DND-41 (cell line): Measurements from ENCODE around the gene INSM1.

Experiments
- CTCF ChIP-seq: IDR thresholded peaks from 2 replicates; pipeline ENCODE4 v1.5.1; 2012; ENCODE audit warnings: borderline replicate concordance, low read length, moderate library complexity, mild to moderate bottlenecking; ENCODE audit not compliant: poor library complexity, severe bottlenecking; ENCODE audit errors: extremely low read depth
- EZH2 ChIP-seq: IDR thresholded peaks from 3 replicates; pipeline ENCODE4 v1.6.1; 2012; ENCODE audit warnings: borderline replicate concordance, low read depth, mild to moderate bottlenecking, moderate library complexity, low read length, inconsistent platforms; ENCODE audit not compliant: severe bottlenecking

GRCh38 chr20:20366551-20366875 lies 1.4 kb upstream of the INSM1 start:
- TF ChIP-seq CTCF (no peak), EZH2 (no peak)
